Nephron (organoid): ENCODE data around the gene ILDR1.

Source experiments
- H3K27ac Mint-ChIP-seq, 3 experiments: 2 replicates each; pipeline ENCODE4 v1.8.0; 2020; ENCODE audit warnings: mixed read lengths in 3 of 3, mild to moderate bottlenecking in 2 of 3, moderate library complexity in 1 of 3
- H3K27me3 Mint-ChIP-seq: 2 replicates; pipeline ENCODE4 v1.8.0; 2021; ENCODE audit warnings: low read depth, mild to moderate bottlenecking, moderate library complexity, mixed read lengths
- H3K36me3 Mint-ChIP-seq: 2 replicates; pipeline ENCODE4 v1.8.0; 2020; ENCODE audit warnings: low read depth, mixed read lengths
- H3K4me1 Mint-ChIP-seq: 2 replicates; pipeline ENCODE4 v1.8.0; 2020; ENCODE audit warnings: mixed read lengths
- H3K4me3 Mint-ChIP-seq, 3 experiments: 2 replicates each; pipeline ENCODE4 v1.8.0; 2020; ENCODE audit warnings: mild to moderate bottlenecking in 3 of 3, mixed read lengths in 3 of 3, moderate library complexity in 2 of 3
- H3K9me3 Mint-ChIP-seq: 2 replicates; pipeline ENCODE4 v1.8.0; 2020; ENCODE audit warnings: mixed read lengths
- CTCF ChIP-seq, 3 experiments: fragments of 200-600 bp; sonication (generic); IDR thresholded peaks; one replicate each; pipeline ENCODE4 v1.5.0; 2021; ENCODE audit warnings: antibody characterized with exemption in 3 of 3; ENCODE audit not compliant: unreplicated experiment in 3 of 3

ILDR1 gene

GRCh38 chr3:121974601-121975111 lies 47.4 kb downstream of the ILDR1 start:
- H3K36me3 Mint-ChIP-seq: no peaks in the 10 kb centered on the region
- H3K9me3 Mint-ChIP-seq: peaks cover 11% of the 10 kb centered on the region
- H3K4me3 Mint-ChIP-seq: no peak overlapping the region
- no peak overlapping the region for H3K27ac Mint-ChIP-seq
- H3K27me3 Mint-ChIP-seq: peaks cover 5% of the 10 kb centered on the region
- no peak for TF ChIP-seq CTCF (IDR thresholded peaks at IDR 0.05; ENCODE audit: unreplicated experiment in 3 of 3)
- H3K4me1 Mint-ChIP-seq: peaks cover 8% of the 10 kb centered on the region

- TF ChIP-seq CTCF (IDR thresholded peaks at IDR 0.05; ENCODE audit: unreplicated experiment in 3 of 3): no peak
- Mint-ChIP-seq H3K36me3 (no peaks in the 10 kb centered on the region), H3K9me3 (peaks cover 7% of the 10 kb centered on the region), H3K27me3 (no peaks in the 10 kb centered on the region), H3K4me1 (no peaks in the 10 kb centered on the region), H3K27ac (no peak overlapping the region), H3K4me3 (no peak overlapping the region)
These were observed 52.0 kb downstream of the ILDR1 start for GRCh38 chr3:121970047-121970446.

GRCh38 chr3:121969631-121970030 lies 52.4 kb downstream of the ILDR1 start:
- peaks cover 7% of the 10 kb centered on the region for H3K9me3 Mint-ChIP-seq
- no peak overlapping the region for H3K4me3 Mint-ChIP-seq
- H3K4me1 Mint-ChIP-seq: no peaks in the 10 kb centered on the region
- no peak overlapping the region for H3K27ac Mint-ChIP-seq
- no peaks in the 10 kb centered on the region for H3K27me3 Mint-ChIP-seq
- TF ChIP-seq CTCF (IDR thresholded peaks at IDR 0.05; ENCODE audit: unreplicated experiment in 3 of 3): no peak
- H3K36me3 Mint-ChIP-seq: no peaks in the 10 kb centered on the region

GRCh38 chr3:121963608-121964007 lies 58.4 kb downstream of the ILDR1 start:
- H3K27ac Mint-ChIP-seq: no peak overlapping the region
- no peak for TF ChIP-seq CTCF (IDR thresholded peaks at IDR 0.05; ENCODE audit: unreplicated experiment in 3 of 3)
- no peaks in the 10 kb centered on the region for H3K4me1 Mint-ChIP-seq
- H3K36me3 Mint-ChIP-seq: no peaks in the 10 kb centered on the region
- H3K27me3 Mint-ChIP-seq: peaks cover 3% of the 10 kb centered on the region
- peaks cover 10% of the 10 kb centered on the region for H3K9me3 Mint-ChIP-seq
- no peak overlapping the region for H3K4me3 Mint-ChIP-seq

- no peak overlapping the region for H3K4me3 Mint-ChIP-seq
- no peaks in the 10 kb centered on the region for H3K4me1 Mint-ChIP-seq
- H3K27me3 Mint-ChIP-seq: peaks cover 3% of the 10 kb centered on the region
- TF ChIP-seq CTCF (IDR thresholded peaks at IDR 0.05; ENCODE audit: unreplicated experiment in 3 of 3): no peak
- peaks cover 10% of the 10 kb centered on the region for H3K9me3 Mint-ChIP-seq
- no peaks in the 10 kb centered on the region for H3K36me3 Mint-ChIP-seq
- no peak overlapping the region for H3K27ac Mint-ChIP-seq
These were observed 59.6 kb downstream of the ILDR1 start for GRCh38 chr3:121962443-121962842.

GRCh38 chr3:121961283-121961682 lies 60.8 kb downstream of the ILDR1 start:
- peaks cover 3% of the 10 kb centered on the region for H3K27me3 Mint-ChIP-seq
- no peaks in the 10 kb centered on the region for H3K4me1 Mint-ChIP-seq
- H3K4me3 Mint-ChIP-seq: no peak overlapping the region
- peaks cover 6% of the 10 kb centered on the region for H3K9me3 Mint-ChIP-seq
- TF ChIP-seq CTCF (IDR thresholded peaks at IDR 0.05; ENCODE audit: unreplicated experiment in 3 of 3): no peak
- H3K27ac Mint-ChIP-seq: no peak overlapping the region
- no peaks in the 10 kb centered on the region for H3K36me3 Mint-ChIP-seq
